Esophagus squamous epithelium (tissue), 5 donors: Measurements from ENCODE around the gene GUK1. TPM values are rescaled to one million over a fixed set of nuclear protein-coding genes. Genes with fewer than 3 reads are reported as not detected.

Experiments used
- DNase-seq: peaks from one replicate; lab custom pipeline; 2025; lab: John Stamatoyannopoulos, UW
- H3K27ac ChIP-seq, 4 donors: fragments of 200-600 bp; sonication (generic); one replicate each; pipeline ENCODE4 v1.5.1; 2016 to 2019; ENCODE audit warnings: mild to moderate bottlenecking in 1 of 4
- H3K27me3 ChIP-seq, 4 donors: fragments of 200-600 bp; sonication (generic); 1 replicate in 3 of 4; 2 replicates in 1 of 4; pipeline versions ENCODE4 v1.5.1 to v1.6.0; 2017 to 2021; ENCODE audit warnings: antibody characterized with exemption in 1 of 4
- H3K36me3 ChIP-seq, 3 donors: fragments of 200-600 bp; sonication (generic); one replicate each; pipeline ENCODE4 v1.5.1; 2016 to 2019
- H3K4me1 ChIP-seq, 3 donors: fragments of 200-600 bp; sonication (generic); one replicate each; pipeline ENCODE4 v1.5.1; 2017 to 2019
- H3K4me3 ChIP-seq, 4 donors: fragments of 200-600 bp; sonication (generic); 1 replicate in 3 of 4; 2 replicates in 1 of 4; pipeline ENCODE4 v1.5.1; 2016 to 2019; ENCODE audit warnings: mild to moderate bottlenecking in 2 of 4, moderate library complexity in 1 of 4
- H3K9me3 ChIP-seq, 3 donors: fragments of 200-600 bp; sonication (generic); one replicate each; pipeline ENCODE4 v1.5.1; 2016 to 2019
- CTCF ChIP-seq, 6 experiments: fragments of 450-650 bp in 4 of 6; fragments of 200-600 bp in 2 of 6; sonication (generic) in 2 of 6; IDR thresholded peaks; one replicate each; pipeline ENCODE4 v1.5.1; 2016 to 2019; ENCODE audit warnings: antibody characterized with exemption in 6 of 6, mild to moderate bottlenecking in 4 of 6, moderate library complexity in 4 of 6
- POLR2A ChIP-seq, 4 donors: fragments of 450-650 bp; IDR thresholded peaks; one replicate each; pipeline ENCODE4 v1.6.1; 2017; ENCODE audit warnings: antibody characterized with exemption in 4 of 4, mild to moderate bottlenecking in 4 of 4, moderate library complexity in 3 of 4
- WGBS, 2 donors: methylation state at CpG; one replicate each; pipeline ENCODE4 v1.1.5; 2018; 5-methylcytosine and 5-hydroxymethylcytosine counted together
- intact Hi-C: fragments of 100-400 bp; cut with DNase I; formaldehyde crosslinking; loops from one replicate; pipeline ENCODE4 v1.15.0; 2022
- total RNA-seq, 4 donors: library from RNA; depleted of rRNA; stranded (reverse); fragments of >200 nt; gene quantifications; one replicate each; pipeline ENCODE4 v1.1.0, GENCODE V29; 2016
- donor health status: DM: yes; HTN: yes; CAD: no.

The GUK1 gene
- total RNA-seq, 4 donors from 2014 or later, result 279 to 320 (median 302) TPM

DNA sequence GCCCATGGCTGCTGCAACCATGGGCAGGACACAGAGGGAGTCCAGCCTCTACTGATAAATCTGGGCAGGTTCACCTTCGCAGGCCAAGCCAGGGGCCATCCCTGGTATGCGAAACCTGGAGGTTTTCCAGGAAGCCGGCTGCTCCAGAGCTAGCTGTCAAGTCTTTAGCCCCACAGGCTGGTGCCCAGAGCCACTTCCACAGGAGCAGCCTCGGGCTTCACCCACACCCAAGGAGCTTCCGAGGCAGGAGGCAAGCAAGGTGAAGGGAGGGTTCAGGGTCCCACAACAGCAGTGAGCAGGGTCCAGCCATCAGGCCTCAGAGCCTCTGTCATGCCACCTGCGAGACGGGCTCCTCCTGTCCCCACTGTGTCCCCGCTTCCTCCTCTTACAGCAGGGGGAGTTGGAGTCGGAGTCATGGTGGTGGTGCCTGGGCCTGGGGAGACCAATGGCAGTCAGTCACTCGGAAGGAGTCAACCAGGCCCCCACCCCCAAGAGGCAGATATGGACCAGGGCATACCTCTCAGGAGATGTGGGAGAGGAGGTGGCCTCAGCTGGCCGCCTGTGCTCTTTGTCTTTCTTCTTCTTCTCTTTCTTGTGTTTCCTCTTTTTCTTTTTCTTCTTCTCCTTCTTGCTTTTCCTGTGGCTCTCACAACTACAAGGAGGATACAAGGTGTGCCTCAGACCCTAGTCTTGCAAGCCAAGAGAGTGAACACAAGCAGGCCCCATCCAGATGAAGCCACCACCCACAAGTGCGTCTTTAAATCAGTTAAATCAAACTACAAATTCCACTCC, 39.1 kb upstream of the GUK1 start:
- intact Hi-C loops, result loop anchor here (10.0 kb wide), 1 partner anchor 64 kb away; the partner anchor contains the start of gene IBA57
- H3K4me3 ChIP-seq, result peak overlapping the region in 2 of 4 donors; percentile 76 to 90
- peak overlapping the region; percentile 91 to 97 (median 92) for H3K27ac ChIP-seq
- no peaks in the 10 kb centered on the region for H3K9me3 ChIP-seq
- H3K36me3 ChIP-seq, result peaks cover 30 to 60% (median 43%) of the 10 kb centered on the region in 3 donors
- WGBS, 2 donors, result 69 to 84% methylated on average over 8 to 10 of the region's 12 CpGs
- H3K4me1 ChIP-seq, result peaks cover 11 to 60% (median 17%) of the 10 kb centered on the region in 3 donors
- no peak for TF ChIP-seq POLR2A (IDR thresholded peaks at IDR 0.05)
- TF ChIP-seq CTCF (IDR thresholded peaks at IDR 0.05), result no peak
- no peaks in the 10 kb centered on the region for H3K27me3 ChIP-seq
- no peak for DNase-seq

DNA sequence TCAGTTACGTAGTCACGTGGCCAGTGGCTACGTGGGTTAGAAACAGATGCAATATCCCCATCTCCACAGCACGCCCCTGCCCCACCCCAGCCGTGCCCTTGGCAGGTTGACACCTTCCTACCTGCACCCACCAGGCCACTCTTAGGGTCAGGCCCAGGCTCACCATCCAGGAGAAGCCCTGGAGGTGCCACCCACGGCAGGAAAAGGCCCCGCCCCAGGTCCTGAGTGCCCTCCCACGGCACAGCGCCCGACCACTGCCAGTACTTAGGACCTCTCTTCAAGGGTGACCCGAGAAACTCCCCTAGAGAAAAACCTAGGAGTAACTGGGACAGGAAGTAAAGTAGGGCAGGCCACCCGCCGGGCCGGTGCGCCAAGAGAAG, 38.5 kb upstream of the GUK1 start:
- 13 to 53% methylated on average over 7 to 9 of the region's 15 CpGs for WGBS, 2 donors
- no peak for TF ChIP-seq POLR2A (IDR thresholded peaks at IDR 0.05)
- H3K27me3 ChIP-seq, result no peaks in the 10 kb centered on the region
- H3K27ac ChIP-seq, result peak overlapping the region; percentile 91 to 97 (median 92)
- intact Hi-C loops, result loop anchor here (10.0 kb wide), 1 partner anchor 63 kb away; the partner anchor contains the start of gene IBA57
- H3K36me3 ChIP-seq, result peaks cover 30 to 60% (median 44%) of the 10 kb centered on the region in 3 donors
- H3K4me1 ChIP-seq, result peaks cover 11 to 54% (median 14%) of the 10 kb centered on the region in 3 donors
- H3K9me3 ChIP-seq, result no peaks in the 10 kb centered on the region
- peak overlapping the region; percentile 59 to 90 (median 80) for H3K4me3 ChIP-seq
- DNase-seq, result no peak

GRCh38 chr1:228101994-228102790, 37.9 kb upstream of the GUK1 start:
- no peaks in the 10 kb centered on the region for H3K9me3 ChIP-seq
- peak overlapping the region; percentile 59 to 90 (median 80) for H3K4me3 ChIP-seq
- intact Hi-C loops, result loop anchor here (10.0 kb wide), 1 partner anchor 63 kb away; the partner anchor contains the start of gene IBA57
- 15 to 20% methylated on average over 1 to 6 of the region's 73 CpGs for WGBS, 2 donors
- H3K4me1 ChIP-seq, result peaks cover 11 to 50% (median 14%) of the 10 kb centered on the region in 3 donors
- H3K27me3 ChIP-seq, result no peaks in the 10 kb centered on the region
- TF ChIP-seq CTCF (IDR thresholded peaks at IDR 0.05) (peak in 3 of 6 experiments; percentile 8 to 34 (median 12)), POLR2A (IDR thresholded peaks at IDR 0.05) (no peak)
- H3K27ac ChIP-seq, result peak overlapping the region; percentile 91 to 97 (median 92)
- no peak for DNase-seq
- peaks cover 26 to 60% (median 40%) of the 10 kb centered on the region in 3 donors for H3K36me3 ChIP-seq

DNA sequence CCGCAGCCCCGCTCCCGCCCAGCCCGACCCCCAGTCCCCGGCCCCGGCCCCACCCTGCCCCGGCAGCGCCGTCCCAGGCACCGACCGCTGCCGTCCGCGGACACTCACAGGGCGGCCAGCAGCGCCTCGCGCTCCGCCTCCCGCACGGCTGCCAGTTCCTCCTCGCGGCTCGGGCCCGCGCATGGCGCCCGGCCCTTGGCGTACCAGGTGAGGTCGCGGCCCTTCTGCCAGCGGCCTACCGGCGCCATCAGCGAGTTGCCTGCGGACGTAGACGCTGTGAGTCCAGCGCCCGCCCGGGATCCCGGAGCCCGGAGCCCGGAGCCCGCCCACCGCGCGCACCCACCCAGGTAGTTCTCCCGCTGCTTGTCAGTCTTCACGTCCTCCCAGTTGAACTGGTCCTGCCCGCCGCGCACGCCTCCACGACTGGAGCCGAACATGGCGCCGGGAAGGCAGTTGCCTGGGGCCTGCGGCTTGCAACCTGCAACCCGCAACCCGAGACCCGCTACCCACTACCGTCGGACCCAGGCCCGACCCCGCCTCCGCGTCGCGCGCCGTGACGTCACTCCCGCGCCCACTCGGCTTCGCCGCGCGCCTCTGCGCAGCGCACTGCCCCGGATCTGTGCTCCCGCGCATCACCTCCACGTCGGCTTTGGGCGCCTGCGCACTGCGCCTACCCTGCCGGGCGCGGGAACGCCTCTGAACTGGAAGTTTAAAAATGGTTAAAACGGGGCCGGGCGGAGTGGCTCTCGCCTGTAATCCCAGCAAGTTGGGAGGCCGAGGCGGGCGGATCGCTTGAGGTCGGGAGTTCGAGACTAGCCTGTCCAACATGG, 37.1 kb upstream of the GUK1 start, which contains the start of gene C1orf35:
Gene C1orf35, minus strand, starts transcription at position 535 of the 830 bp plus-strand sequence. Its CDS starts 98 bp downstream, at position 437.
- peak; percentile 57 for DNase-seq
- Histone ChIP-seq H3K9me3 (no peaks in the 10 kb centered on the region), H3K36me3 (peaks cover 18 to 60% (median 32%) of the 10 kb centered on the region in 3 donors), H3K27me3 (no peaks in the 10 kb centered on the region), H3K4me1 (peaks cover 11 to 58% (median 21%) of the 10 kb centered on the region in 3 donors), H3K4me3 (peak within 1 kb of the TSS; percentile 59 to 90 (median 80)), H3K27ac (peak within 1 kb of the TSS; percentile 91 to 97 (median 92))
- peak in 1 of 6 experiments; percentile 44 for TF ChIP-seq CTCF (IDR thresholded peaks at IDR 0.05)
- peak in 3 of 4 donors; percentile 50 to 82 (median 57) for TF ChIP-seq POLR2A (IDR thresholded peaks at IDR 0.05)
- WGBS, 2 donors, result 0% methylated on average over 2 of the region's 104 CpGs; no CpG with 5 or more reads in 1 of the 2 donors
- intact Hi-C loops, result loop anchor here (10.0 kb wide), 1 partner anchor 62 kb away; the partner anchor contains the start of gene IBA57
